ENCODE data around the gene CHST3.

CHST3 gene

GRCh38 chr10:71999360-72000072 lies 35.3 kb downstream of the CHST3 start:
- no peak overlapping the region for H3K4me3 ChIP-seq (ENCODE audit: control insufficient read depth, low read depth, low read length)
- TF ChIP-seq CTCF (IDR thresholded peaks at IDR 0.05; ENCODE audit: control insufficient read depth, insufficient read depth, low read depth, low read length, missing control alignments) = no peak
- no peak for DNase-seq (ENCODE audit: low read depth)

GRCh38 chr10:72000073-72001032 lies 36.2 kb downstream of the CHST3 start:
- no peak for DNase-seq (ENCODE audit: low read depth)
- TF ChIP-seq CTCF (IDR thresholded peaks at IDR 0.05; ENCODE audit: control insufficient read depth, insufficient read depth, low read depth, low read length, missing control alignments) = no peak
- H3K4me3 ChIP-seq (ENCODE audit: control insufficient read depth, low read depth, low read length) = no peak overlapping the region

GRCh38 chr10:72001033-72001395 lies 36.8 kb downstream of the CHST3 start:
- no peak for TF ChIP-seq CTCF (IDR thresholded peaks at IDR 0.05; ENCODE audit: control insufficient read depth, insufficient read depth, low read depth, low read length, missing control alignments)
- no peak for DNase-seq (ENCODE audit: low read depth)
- H3K4me3 ChIP-seq (ENCODE audit: control insufficient read depth, low read depth, low read length) = no peak overlapping the region

- no peak for DNase-seq (ENCODE audit: low read depth)
- no peak for TF ChIP-seq CTCF (IDR thresholded peaks at IDR 0.05; ENCODE audit: control insufficient read depth, insufficient read depth, low read depth, low read length, missing control alignments)
- H3K4me3 ChIP-seq (ENCODE audit: control insufficient read depth, low read depth, low read length) = no peak overlapping the region
These were observed 38.4 kb downstream of the CHST3 start for GRCh38 chr10:72002354-72003295.

- H3K4me3 ChIP-seq (ENCODE audit: control insufficient read depth, low read depth, low read length) = no peak overlapping the region
- DNase-seq (ENCODE audit: low read depth) = no peak
- no peak for TF ChIP-seq CTCF (IDR thresholded peaks at IDR 0.05; ENCODE audit: control insufficient read depth, insufficient read depth, low read depth, low read length, missing control alignments)
These were observed 41.8 kb downstream of the CHST3 start for GRCh38 chr10:72006026-72006425.

All from AG09309 (cell line).